ENCODE data around the gene SFMBT1.

The SFMBT1 gene

GRCh38 chr3:53062905-53063304, 17.0 kb upstream of the SFMBT1 start:
- TF ChIP-seq GATA2 (IDR thresholded peaks at IDR 0.05; ENCODE audit: low read depth, low read length) (no peak), GATA3 (IDR thresholded peaks at IDR 0.05; ENCODE audit: low read depth, low read length) (no peak)

- TF ChIP-seq GATA2 (IDR thresholded peaks at IDR 0.05; ENCODE audit: low read depth, low read length) (no peak), GATA3 (IDR thresholded peaks at IDR 0.05; ENCODE audit: low read depth, low read length) (no peak)
These were observed 10.6 kb upstream of the SFMBT1 start for GRCh38 chr3:53056442-53056841.

- TF ChIP-seq GATA3 (IDR thresholded peaks at IDR 0.05; ENCODE audit: low read depth, low read length), result no peak
- TF ChIP-seq GATA2 (IDR thresholded peaks at IDR 0.05; ENCODE audit: low read depth, low read length), result no peak
These were observed 6.1 kb upstream of the SFMBT1 start for GRCh38 chr3:53051929-53052328.

- TF ChIP-seq GATA3 (IDR thresholded peaks at IDR 0.05; ENCODE audit: low read depth, low read length) (no peak), GATA2 (IDR thresholded peaks at IDR 0.05; ENCODE audit: low read depth, low read length) (no peak)
These were observed 4.1 kb upstream of the SFMBT1 start for GRCh38 chr3:53049987-53050386.

GRCh38 chr3:53046171-53047170, 598 bp upstream of the SFMBT1 start:
- TF ChIP-seq GATA2 (IDR thresholded peaks at IDR 0.05; ENCODE audit: low read depth, low read length), result no peak

- no peak for TF ChIP-seq GATA2 (IDR thresholded peaks at IDR 0.05; ENCODE audit: low read depth, low read length)
- no peak for TF ChIP-seq GATA3 (IDR thresholded peaks at IDR 0.05; ENCODE audit: low read depth, low read length)
These were observed 959 bp downstream of the SFMBT1 start for GRCh38 chr3:53044711-53045517.

- TF ChIP-seq GATA2 (IDR thresholded peaks at IDR 0.05; ENCODE audit: low read depth, low read length), result no peak
- no peak for TF ChIP-seq GATA3 (IDR thresholded peaks at IDR 0.05; ENCODE audit: low read depth, low read length)
These were observed 1.5 kb downstream of the SFMBT1 start for GRCh38 chr3:53044371-53044710.

- TF ChIP-seq GATA3 (IDR thresholded peaks at IDR 0.05; ENCODE audit: low read depth, low read length) (no peak), GATA2 (IDR thresholded peaks at IDR 0.05; ENCODE audit: low read depth, low read length) (no peak)
These were observed 2.1 kb downstream of the SFMBT1 start for GRCh38 chr3:53043738-53044137.

- TF ChIP-seq GATA3 (IDR thresholded peaks at IDR 0.05; ENCODE audit: low read depth, low read length) (no peak), GATA2 (IDR thresholded peaks at IDR 0.05; ENCODE audit: low read depth, low read length) (no peak)
These were observed 3.2 kb downstream of the SFMBT1 start for GRCh38 chr3:53042651-53043050.

GRCh38 chr3:53040351-53040820, 5.5 kb downstream of the SFMBT1 start:
- no peak for TF ChIP-seq GATA2 (IDR thresholded peaks at IDR 0.05; ENCODE audit: low read depth, low read length)
- no peak for TF ChIP-seq GATA3 (IDR thresholded peaks at IDR 0.05; ENCODE audit: low read depth, low read length)

GRCh38 chr3:53039376-53039752, 6.5 kb downstream of the SFMBT1 start:
- TF ChIP-seq GATA2 (IDR thresholded peaks at IDR 0.05; ENCODE audit: low read depth, low read length), result no peak
- no peak for TF ChIP-seq GATA3 (IDR thresholded peaks at IDR 0.05; ENCODE audit: low read depth, low read length)

- no peak for TF ChIP-seq GATA3 (IDR thresholded peaks at IDR 0.05; ENCODE audit: low read depth, low read length)
- no peak for TF ChIP-seq GATA2 (IDR thresholded peaks at IDR 0.05; ENCODE audit: low read depth, low read length)
These were observed 7.0 kb downstream of the SFMBT1 start for GRCh38 chr3:53038679-53039375.

GRCh38 chr3:53035825-53036619, 9.9 kb downstream of the SFMBT1 start:
- no peak for TF ChIP-seq GATA3 (IDR thresholded peaks at IDR 0.05; ENCODE audit: low read depth, low read length)
- TF ChIP-seq GATA2 (IDR thresholded peaks at IDR 0.05; ENCODE audit: low read depth, low read length), result no peak
